Activated naive CD4-positive, alpha-beta T cell treated with Interleukin-2 at 50 U/mL for 16 hours (primary cell): ENCODE results near the gene HOXD9.

Source experiments
- DNase-seq: peaks from one replicate; pipeline ENCODE4 v3.0.0-alpha.2; 2020

Gene HOXD9

GRCh38 chr2:176099159-176099727 is 23.3 kb upstream of the HOXD9 start:
- no peak for DNase-seq

- DNase-seq = no peak
Observed at GRCh38 chr2:176099728-176100546, 22.6 kb upstream of the HOXD9 start, which contains the start of gene HOXD12. Gene HOXD12 (plus strand): TSS chr2:176099795. CDS start chr2:176099802, 7 bp downstream.

- DNase-seq = no peak
Observed at GRCh38 chr2:176100547-176101140, 21.9 kb upstream of the HOXD9 start.

- no peak for DNase-seq
Observed at GRCh38 chr2:176101216-176101830, 21.2 kb upstream of the HOXD9 start.

GRCh38 chr2:176101842-176102241 is 20.7 kb upstream of the HOXD9 start:
- no peak for DNase-seq

GRCh38 chr2:176102309-176102866 is 20.1 kb upstream of the HOXD9 start:
- no peak for DNase-seq

GRCh38 chr2:176103194-176103593 is 19.3 kb upstream of the HOXD9 start:
- no peak for DNase-seq

GRCh38 chr2:176103742-176104315 is 18.7 kb upstream of the HOXD9 start:
- no peak for DNase-seq

GRCh38 chr2:176104316-176105077 is 18.0 kb upstream of the HOXD9 start:
- DNase-seq = no peak

- no peak for DNase-seq
Observed at GRCh38 chr2:176105078-176105729, 17.3 kb upstream of the HOXD9 start.

GRCh38 chr2:176105730-176106580 is 16.6 kb upstream of the HOXD9 start:
- no peak for DNase-seq

- DNase-seq = no peak
Observed at GRCh38 chr2:176106581-176107539, 15.7 kb upstream of the HOXD9 start, which contains the start of gene HOXD11. Gene HOXD11 (plus strand): TSS chr2:176107280. CDS start chr2:176107356, 76 bp downstream.

- no peak for DNase-seq
Observed at GRCh38 chr2:176107731-176108181, 14.8 kb upstream of the HOXD9 start.

- no peak for DNase-seq
Observed at GRCh38 chr2:176109192-176109901, 13.2 kb upstream of the HOXD9 start.

GRCh38 chr2:176109946-176110345 is 12.6 kb upstream of the HOXD9 start:
- DNase-seq = no peak

- DNase-seq = no peak
Observed at GRCh38 chr2:176110415-176111308, 11.9 kb upstream of the HOXD9 start.

GRCh38 chr2:176111309-176111663 is 11.2 kb upstream of the HOXD9 start:
- DNase-seq = no peak
